Smooth muscle cell (in vitro differentiated cells): ENCODE measurements around the gene LRMDA. TPM values are rescaled to one million over a fixed set of nuclear protein-coding genes. Genes with fewer than 3 reads are reported as not detected.

Experiments
- DNase-seq: peaks from one replicate; lab custom pipeline; 2025; ENCODE audit not compliant: unreplicated experiment; lab: John Stamatoyannopoulos, UW
- H2AFZ ChIP-seq: fragments of 200-600 bp; sonication (generic); 2 replicates; pipeline ENCODE4 v1.6.0; 2016; ENCODE audit warnings: antibody characterized with exemption, low read depth, mild to moderate bottlenecking
- H3F3A ChIP-seq: fragments of 200-600 bp; sonication (generic); 2 replicates; pipeline ENCODE4 v1.6.0; 2017; ENCODE audit warnings: antibody characterized with exemption, low read depth
- H3K27ac ChIP-seq: fragments of 200-600 bp; sonication (generic); 2 replicates; pipeline ENCODE4 v1.5.1; 2016; ENCODE audit warnings: low read depth, mild to moderate bottlenecking
- H3K27me3 ChIP-seq: fragments of 200-600 bp; sonication (generic); 2 replicates; pipeline ENCODE4 v1.6.1; 2016; ENCODE audit warnings: low read depth, mild to moderate bottlenecking
- H3K36me3 ChIP-seq: fragments of 200-600 bp; sonication (generic); 2 replicates; pipeline ENCODE4 v1.5.1; 2016; ENCODE audit warnings: low read depth
- H3K4me1 ChIP-seq: fragments of 200-600 bp; sonication (generic); 2 replicates; pipeline ENCODE4 v1.5.1; 2016; ENCODE audit warnings: low read depth
- H3K4me2 ChIP-seq: fragments of 200-600 bp; sonication (generic); 2 replicates; pipeline ENCODE4 v1.6.0; 2016; ENCODE audit warnings: mild to moderate bottlenecking
- H3K4me3 ChIP-seq: fragments of 200-600 bp; sonication (generic); 2 replicates; pipeline ENCODE4 v1.5.1; 2016; ENCODE audit warnings: mild to moderate bottlenecking
- H3K79me2 ChIP-seq: fragments of 200-600 bp; sonication (generic); 2 replicates; pipeline ENCODE4 v1.6.0; 2016; ENCODE audit warnings: low read depth, mild to moderate bottlenecking
- H3K9ac ChIP-seq: fragments of 200-600 bp; sonication (generic); 2 replicates; pipeline ENCODE4 v1.6.0; 2016; ENCODE audit warnings: low read depth
- H3K9me3 ChIP-seq: fragments of 200-600 bp; sonication (generic); replicated peaks from 2 replicates; pipeline ENCODE4 v1.5.1; 2016; ENCODE audit warnings: low read depth
- H4K20me1 ChIP-seq: fragments of 200-600 bp; sonication (generic); 2 replicates; pipeline ENCODE4 v1.6.0; 2016; ENCODE audit warnings: low read depth
- CTCF ChIP-seq: fragments of 200-600 bp; sonication (generic); IDR thresholded peaks from 2 replicates; pipeline ENCODE4 v1.5.1; 2017; ENCODE audit warnings: borderline replicate concordance, mild to moderate bottlenecking, antibody characterized with exemption; ENCODE audit not compliant: insufficient read depth, poor library complexity, severe bottlenecking
- whole genome bisulfite sequencing: methylation state at CpG from one replicate; pipeline ENCODE4 v1.1.7; 2016; ENCODE audit warnings: low lambda C conversion rate; 5-methylcytosine and 5-hydroxymethylcytosine counted together
- polyA plus RNA-seq: library from polyadenylated mRNA; unstranded; fragments of >200 nt; fragmentation: Nextera tagmentation; extraction: Ambion mirVana; gene quantifications from 2 replicates; pipeline ENCODE4 v1.2.1, GENCODE V29; 2016
- total RNA-seq: library from RNA; depleted of rRNA; stranded (reverse); fragments of >200 nt; gene quantifications from 2 replicates; pipeline ENCODE4 v1.2.3, GENCODE V29; 2014

Gene LRMDA
- total and polyA plus RNA-seq, 2 experiments from 2014 or later, result 1.5 to 1.6 TPM

- H3K27ac ChIP-seq, result no peak overlapping the region
- H4K20me1 ChIP-seq, result no peaks in the 10 kb centered on the region
- H3K79me2 ChIP-seq, result no peaks in the 10 kb centered on the region
- no peak for TF ChIP-seq CTCF
- no peaks in the 10 kb centered on the region for H3K27me3 ChIP-seq
- H3K4me3 ChIP-seq, result no peak overlapping the region
- WGBS, result 70% methylated on average over 5 of the region's 5 CpGs
- H3K9me3 ChIP-seq, result no peaks in the 10 kb centered on the region
- no peak for DNase-seq
- H3F3A ChIP-seq, result no peaks in the 10 kb centered on the region
- H2AFZ ChIP-seq, result no peak overlapping the region
- no peaks in the 10 kb centered on the region for H3K36me3 ChIP-seq
- no peak overlapping the region for H3K9ac ChIP-seq
- H3K4me2 ChIP-seq, result no peak overlapping the region
- H3K4me1 ChIP-seq, result no peaks in the 10 kb centered on the region
Measured at GRCh38 chr10:76540331-76540730, 1108.9 kb downstream of the LRMDA start.

GRCh38 chr10:76540786-76541185, 1109.4 kb downstream of the LRMDA start:
- no peak overlapping the region for H3K9ac ChIP-seq
- no peaks in the 10 kb centered on the region for H3F3A ChIP-seq
- H3K4me1 ChIP-seq, result no peaks in the 10 kb centered on the region
- no peak overlapping the region for H3K4me2 ChIP-seq
- no peak overlapping the region for H3K4me3 ChIP-seq
- DNase-seq, result no peak
- no peaks in the 10 kb centered on the region for H3K9me3 ChIP-seq
- H3K27me3 ChIP-seq, result no peaks in the 10 kb centered on the region
- WGBS, result 96% methylated on average over 3 of the region's 3 CpGs
- H3K27ac ChIP-seq, result no peak overlapping the region
- H3K36me3 ChIP-seq, result no peaks in the 10 kb centered on the region
- H4K20me1 ChIP-seq, result no peaks in the 10 kb centered on the region
- no peak for TF ChIP-seq CTCF
- H2AFZ ChIP-seq, result no peak overlapping the region
- no peaks in the 10 kb centered on the region for H3K79me2 ChIP-seq

GRCh38 chr10:76541852-76542251, 1110.4 kb downstream of the LRMDA start:
- H3K9me3 ChIP-seq, result no peaks in the 10 kb centered on the region
- no peak for TF ChIP-seq CTCF
- H2AFZ ChIP-seq, result no peak overlapping the region
- H4K20me1 ChIP-seq, result no peaks in the 10 kb centered on the region
- no peak overlapping the region for H3K9ac ChIP-seq
- no peaks in the 10 kb centered on the region for H3K4me1 ChIP-seq
- no peaks in the 10 kb centered on the region for H3K36me3 ChIP-seq
- WGBS, result 79% methylated on average over 5 of the region's 5 CpGs
- H3K4me3 ChIP-seq, result no peak overlapping the region
- no peaks in the 10 kb centered on the region for H3F3A ChIP-seq
- no peak overlapping the region for H3K27ac ChIP-seq
- no peak overlapping the region for H3K4me2 ChIP-seq
- H3K79me2 ChIP-seq, result no peaks in the 10 kb centered on the region
- H3K27me3 ChIP-seq, result no peaks in the 10 kb centered on the region
- no peak for DNase-seq

GRCh38 chr10:76542307-76542930, 1111.0 kb downstream of the LRMDA start:
- no peaks in the 10 kb centered on the region for H3F3A ChIP-seq
- no peak overlapping the region for H2AFZ ChIP-seq
- no peaks in the 10 kb centered on the region for H3K27me3 ChIP-seq
- DNase-seq, result no peak
- no peak overlapping the region for H3K4me3 ChIP-seq
- no peaks in the 10 kb centered on the region for H3K9me3 ChIP-seq
- H3K79me2 ChIP-seq, result no peaks in the 10 kb centered on the region
- no peak overlapping the region for H3K9ac ChIP-seq
- H3K27ac ChIP-seq, result no peak overlapping the region
- H3K36me3 ChIP-seq, result no peaks in the 10 kb centered on the region
- WGBS, result 93% methylated on average over 6 of the region's 6 CpGs
- no peak for TF ChIP-seq CTCF
- no peaks in the 10 kb centered on the region for H3K4me1 ChIP-seq
- H3K4me2 ChIP-seq, result no peak overlapping the region
- H4K20me1 ChIP-seq, result no peaks in the 10 kb centered on the region
